Mucosa of stomach (tissue), 1 donor: ENCODE results near the gene KCNIP2.

Experiments
- H3K27me3 ChIP-seq: one replicate; pipeline ENCODE4 v1.7.0; 2013; ENCODE audit warnings: mild to moderate bottlenecking, low read length; ENCODE audit not compliant: control insufficient read depth, insufficient read depth
- H3K36me3 ChIP-seq: one replicate; pipeline ENCODE4 v1.7.0; 2013; ENCODE audit warnings: low read length; ENCODE audit not compliant: control insufficient read depth, insufficient read depth
- H3K4me1 ChIP-seq: one replicate; pipeline ENCODE4 v1.7.0; 2013; ENCODE audit warnings: mild to moderate bottlenecking, low read length; ENCODE audit not compliant: control insufficient read depth, insufficient read depth
- H3K4me3 ChIP-seq: one replicate; pipeline ENCODE4 v1.7.0; 2013; ENCODE audit warnings: low read length
- H3K9ac ChIP-seq: one replicate; pipeline ENCODE4 v1.7.0; 2013; ENCODE audit warnings: mild to moderate bottlenecking, low read length, moderate library complexity
- H3K9me3 ChIP-seq: one replicate; pipeline ENCODE4 v1.7.0; 2013; ENCODE audit warnings: mild to moderate bottlenecking, low read length, moderate library complexity; ENCODE audit not compliant: control insufficient read depth
- donor health status: Pancreatic carcinoma.

The KCNIP2 gene

GRCh38 chr10:101843032-101844021, at the start of gene KCNIP2:
Gene KCNIP2 (minus strand): TSS chr10:101843800. CDS start chr10:101843568, 232 bp downstream.
- H3K27me3 ChIP-seq: peaks cover 4% of the 10 kb centered on the region
- no peak within 1 kb of the TSS for H3K4me3 ChIP-seq
- H3K4me1 ChIP-seq: peaks cover 21% of the 10 kb centered on the region
- H3K36me3 ChIP-seq: no peaks in the 10 kb centered on the region
- no peaks in the 10 kb centered on the region for H3K9me3 ChIP-seq
- H3K9ac ChIP-seq: no peak within 1 kb of the TSS

- H3K36me3 ChIP-seq: no peaks in the 10 kb centered on the region
- no peaks in the 10 kb centered on the region for H3K4me1 ChIP-seq
- no peaks in the 10 kb centered on the region for H3K9me3 ChIP-seq
- no peaks in the 10 kb centered on the region for H3K27me3 ChIP-seq
- no peak overlapping the region for H3K9ac ChIP-seq
- no peak overlapping the region for H3K4me3 ChIP-seq
Measured at GRCh38 chr10:101892782-101893391, 49.3 kb upstream of the KCNIP2 start.

- Histone ChIP-seq H3K9ac (no peak overlapping the region), H3K36me3 (no peaks in the 10 kb centered on the region), H3K9me3 (no peaks in the 10 kb centered on the region), H3K4me1 (no peaks in the 10 kb centered on the region), H3K27me3 (no peaks in the 10 kb centered on the region), H3K4me3 (no peak overlapping the region)
Measured at GRCh38 chr10:101889256-101890210, 45.9 kb upstream of the KCNIP2 start.

GRCh38 chr10:101888251-101888949, 44.8 kb upstream of the KCNIP2 start:
- no peak overlapping the region for H3K9ac ChIP-seq
- H3K27me3 ChIP-seq: no peaks in the 10 kb centered on the region
- H3K9me3 ChIP-seq: no peaks in the 10 kb centered on the region
- no peaks in the 10 kb centered on the region for H3K36me3 ChIP-seq
- H3K4me1 ChIP-seq: no peaks in the 10 kb centered on the region
- no peak overlapping the region for H3K4me3 ChIP-seq

- no peaks in the 10 kb centered on the region for H3K36me3 ChIP-seq
- H3K27me3 ChIP-seq: no peaks in the 10 kb centered on the region
- no peaks in the 10 kb centered on the region for H3K9me3 ChIP-seq
- H3K9ac ChIP-seq: no peak overlapping the region
- H3K4me3 ChIP-seq: no peak overlapping the region
- H3K4me1 ChIP-seq: no peaks in the 10 kb centered on the region
Measured at GRCh38 chr10:101887775-101888174, 44.2 kb upstream of the KCNIP2 start.

GRCh38 chr10:101886521-101887312, 43.1 kb upstream of the KCNIP2 start:
- Histone ChIP-seq H3K4me1 (no peaks in the 10 kb centered on the region), H3K27me3 (no peaks in the 10 kb centered on the region), H3K4me3 (no peak overlapping the region), H3K9ac (no peak overlapping the region), H3K9me3 (no peaks in the 10 kb centered on the region), H3K36me3 (no peaks in the 10 kb centered on the region)

GRCh38 chr10:101881036-101881774, 37.6 kb upstream of the KCNIP2 start:
- H3K27me3 ChIP-seq: no peaks in the 10 kb centered on the region

GRCh38 chr10:101880232-101880573, 36.6 kb upstream of the KCNIP2 start:
- Histone ChIP-seq H3K4me1 (no peaks in the 10 kb centered on the region), H3K9ac (no peak overlapping the region), H3K4me3 (no peak overlapping the region), H3K9me3 (no peaks in the 10 kb centered on the region), H3K36me3 (no peaks in the 10 kb centered on the region), H3K27me3 (no peaks in the 10 kb centered on the region)

More at GRCh38 chr10:101881036-101881774, 37.6 kb upstream of the KCNIP2 start:
- H3K36me3 ChIP-seq: no peaks in the 10 kb centered on the region
- H3K9me3 ChIP-seq: no peaks in the 10 kb centered on the region
- no peaks in the 10 kb centered on the region for H3K4me1 ChIP-seq
- H3K4me3 ChIP-seq: no peak overlapping the region
- no peak overlapping the region for H3K9ac ChIP-seq

GRCh38 chr10:101879456-101880231, 36.0 kb upstream of the KCNIP2 start:
- H3K36me3 ChIP-seq: no peaks in the 10 kb centered on the region
- H3K4me1 ChIP-seq: no peaks in the 10 kb centered on the region
- H3K9ac ChIP-seq: no peak overlapping the region
- H3K4me3 ChIP-seq: no peak overlapping the region
- H3K9me3 ChIP-seq: no peaks in the 10 kb centered on the region
- H3K27me3 ChIP-seq: no peaks in the 10 kb centered on the region

GRCh38 chr10:101878869-101879268, 35.3 kb upstream of the KCNIP2 start:
- Histone ChIP-seq H3K36me3 (no peaks in the 10 kb centered on the region), H3K9me3 (no peaks in the 10 kb centered on the region), H3K9ac (no peak overlapping the region), H3K27me3 (no peaks in the 10 kb centered on the region), H3K4me1 (no peaks in the 10 kb centered on the region), H3K4me3 (no peak overlapping the region)
